HG03442 (cell line): ENCODE measurements around the gene JAM3.
"Not testable (repeated sequence)": the region's sequence is repeated elsewhere in the genome, so short reads cannot be mapped to it uniquely, and the experiment has no call there.

ENCODE experiments used
- ATAC-seq: cut with Tn5 transposase; IDR thresholded peaks from one replicate; pipeline ENCODE4 v1.9.1; 2021; ENCODE audit warnings: mild to moderate bottlenecking, moderate library complexity; ENCODE audit not compliant: unreplicated experiment

JAM3 gene

DNA sequence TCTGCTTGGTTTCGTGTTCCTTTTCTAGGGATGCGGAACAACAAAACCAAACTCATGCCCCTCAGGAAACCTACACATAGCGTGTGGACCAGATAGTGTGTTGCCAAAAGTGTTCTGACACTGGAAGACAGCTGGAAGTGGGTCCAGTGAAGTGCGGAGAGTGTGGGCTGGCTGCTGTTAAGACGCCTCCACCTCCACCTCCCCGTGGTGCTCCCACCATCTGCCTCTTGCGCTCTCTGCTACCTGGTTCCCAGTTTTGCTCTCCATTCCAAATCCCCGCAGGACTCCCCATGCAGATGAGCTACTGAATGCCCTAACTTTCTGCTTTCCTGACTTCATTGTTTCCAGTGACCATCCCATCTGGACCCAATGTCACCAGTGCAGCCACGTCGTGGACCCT, 103.1 kb downstream of the JAM3 start:
- ATAC-seq = no peak

DNA sequence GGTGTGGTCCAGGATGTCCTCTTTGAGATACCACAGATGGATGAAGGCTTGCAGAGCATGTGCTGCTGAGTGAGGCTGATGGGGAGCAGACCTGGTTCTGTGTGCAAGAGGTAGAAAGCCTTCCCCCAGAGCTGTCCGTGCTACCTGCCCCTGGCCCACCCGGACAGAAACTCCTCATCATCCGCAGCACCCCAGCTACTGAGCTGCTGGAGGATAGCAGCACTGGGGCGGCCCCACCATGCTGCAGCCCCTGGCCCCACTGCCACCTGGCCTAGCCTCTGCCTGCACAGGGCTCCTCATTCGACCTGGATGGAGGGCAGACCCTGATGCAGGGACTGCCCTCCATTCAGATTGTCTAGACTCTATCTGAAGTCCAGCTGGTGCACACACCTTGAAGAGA, 104.4 kb downstream of the JAM3 start:
- ATAC-seq = no peak

GRCh38 chr11:134176284-134176683, 107.4 kb downstream of the JAM3 start:
- no peak for ATAC-seq

GRCh38 chr11:134178032-134178674, 109.3 kb downstream of the JAM3 start:
- no peak for ATAC-seq

DNA sequence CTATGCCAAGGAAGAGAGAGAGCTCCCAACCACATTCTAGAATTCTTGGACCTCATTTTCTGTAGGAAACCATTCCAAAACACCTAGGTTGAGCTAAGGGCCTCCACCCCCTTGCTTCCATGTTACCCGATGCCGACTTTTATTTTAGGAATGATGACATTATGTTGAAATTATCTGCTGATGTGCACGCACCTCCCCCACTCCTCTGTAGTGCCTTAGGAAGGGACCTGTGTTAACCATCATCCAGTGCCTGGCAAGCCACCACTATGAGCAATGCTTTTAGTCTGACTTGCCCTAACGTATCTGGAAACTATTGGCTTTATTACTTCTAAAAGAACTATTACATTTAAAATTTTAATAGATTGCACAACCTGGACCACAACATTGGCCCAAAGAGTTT, 112.8 kb downstream of the JAM3 start:
- ATAC-seq = no peak

DNA sequence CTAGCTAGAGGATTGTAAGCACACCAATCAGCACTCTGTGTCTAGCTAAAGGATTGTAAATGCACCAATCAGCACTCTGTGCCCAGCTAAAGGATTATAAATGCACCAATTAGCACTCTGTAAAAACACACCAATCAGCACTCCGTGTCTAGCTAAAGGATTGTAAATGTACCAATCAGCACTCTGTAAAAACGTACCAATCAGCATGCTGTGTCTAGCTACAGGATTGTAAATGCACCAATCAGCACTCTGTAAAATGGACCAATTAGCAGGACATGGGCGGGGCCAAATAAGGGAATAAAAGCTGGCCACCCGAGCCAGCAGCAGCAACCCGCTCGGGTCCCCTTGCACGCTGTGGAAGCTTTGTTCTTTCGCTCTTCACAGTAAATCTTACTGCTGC, 119.2 kb downstream of the JAM3 start:
- ATAC-seq = not testable (repeated sequence)

- ATAC-seq = no peak
Observed at GRCh38 chr11:134196756-134197155, 127.9 kb downstream of the JAM3 start.

- no peak for ATAC-seq
Observed at GRCh38 chr11:134199531-134199930, 130.7 kb downstream of the JAM3 start.

DNA sequence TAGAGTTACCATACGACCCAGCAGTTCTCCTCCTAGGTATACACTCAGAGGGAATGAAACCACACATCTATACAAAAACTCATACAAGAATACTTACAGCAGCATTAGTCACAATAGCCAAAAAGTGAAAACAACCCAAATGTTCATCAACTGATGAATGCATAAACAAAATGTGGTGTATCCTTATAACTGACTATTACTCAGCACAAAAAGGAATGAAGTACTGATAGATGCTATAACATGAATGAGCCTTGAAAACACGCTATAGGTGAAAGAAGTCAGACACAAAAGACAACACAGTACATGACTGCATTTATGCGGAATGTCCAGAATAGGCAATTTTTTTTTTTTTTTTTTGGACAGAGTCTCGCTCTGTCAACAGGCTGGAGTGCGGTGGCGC, 131.8 kb downstream of the JAM3 start:
- ATAC-seq = no peak
